HG02870 (cell line): Measurements from ENCODE around the gene PTPN5.
"Not testable (repeated sequence)": the region's sequence is repeated elsewhere in the genome, so short reads cannot be mapped to it uniquely, and the experiment has no call there.

ENCODE experiments used
- ATAC-seq: cut with Tn5 transposase; IDR thresholded peaks from one replicate; pipeline ENCODE4 v1.9.1; 2021; ENCODE audit warnings: mild to moderate bottlenecking, moderate library complexity; ENCODE audit not compliant: unreplicated experiment

PTPN5 gene

GRCh38 chr11:18791207-18791968 is at the start of gene PTPN5:
PTPN5 (minus strand) TSS chr11:18791798; CDS start chr11:18771958, 19,840 bp downstream.
- ATAC-seq, result no peak

- ATAC-seq, result no peak
These were observed 44.8 kb upstream of the PTPN5 start for GRCh38 chr11:18836417-18836816.

GRCh38 chr11:18834754-18835466 is 43.3 kb upstream of the PTPN5 start:
- no peak for ATAC-seq

GRCh38 chr11:18820160-18820559 is 28.6 kb upstream of the PTPN5 start:
- not testable (repeated sequence) for ATAC-seq

GRCh38 chr11:18804199-18804999 is 12.8 kb upstream of the PTPN5 start:
- ATAC-seq, result no peak

GRCh38 chr11:18802381-18803257 is 11.0 kb upstream of the PTPN5 start:
- no peak for ATAC-seq

- ATAC-seq, result no peak
These were observed 7.3 kb upstream of the PTPN5 start for GRCh38 chr11:18798799-18799469.

GRCh38 chr11:18794956-18795355 is 3.4 kb upstream of the PTPN5 start:
- no peak for ATAC-seq

- ATAC-seq, result no peak
These were observed 1.2 kb upstream of the PTPN5 start for GRCh38 chr11:18792827-18793226.

- ATAC-seq, result no peak
These were observed 501 bp upstream of the PTPN5 start for GRCh38 chr11:18791969-18792628.

GRCh38 chr11:18790883-18791206 is 753 bp downstream of the PTPN5 start:
- ATAC-seq, result no peak

- ATAC-seq, result no peak
These were observed 1.7 kb downstream of the PTPN5 start for GRCh38 chr11:18789942-18790341.

GRCh38 chr11:18785411-18785810 is 6.2 kb downstream of the PTPN5 start:
- no peak for ATAC-seq

- no peak for ATAC-seq
These were observed 10.7 kb downstream of the PTPN5 start for GRCh38 chr11:18780896-18781295.

- ATAC-seq, result no peak
These were observed 11.3 kb downstream of the PTPN5 start for GRCh38 chr11:18780329-18780728.

- no peak for ATAC-seq
These were observed 13.1 kb downstream of the PTPN5 start for GRCh38 chr11:18778468-18778867.

GRCh38 chr11:18776324-18776723 is 15.3 kb downstream of the PTPN5 start:
- ATAC-seq, result no peak

GRCh38 chr11:18775492-18776292 is 15.9 kb downstream of the PTPN5 start:
- ATAC-seq, result peak; percentile 84

- ATAC-seq, result no peak
These were observed 16.8 kb downstream of the PTPN5 start for GRCh38 chr11:18774801-18775200.
